GM12864 (cell line): ENCODE measurements around the gene TSPAN10.
A peak's percentile ranks its signal among the peaks of the same experiment; 100 is the strongest.

ENCODE experiments used
- DNase-seq: peaks from one replicate; pipeline ENCODE4 v3.0.0-alpha.2; 2011; ENCODE audit warnings: low read depth
- H3K4me3 ChIP-seq: 2 replicates; pipeline ENCODE4 v1.5.1; 2011; ENCODE audit warnings: mild to moderate bottlenecking, low read depth, low read length, control low read depth
- CTCF ChIP-seq: IDR thresholded peaks from 2 replicates; pipeline ENCODE4 v1.5.1; 2011; ENCODE audit warnings: low read depth, mild to moderate bottlenecking, moderate library complexity, low read length, control low read depth, inconsistent platforms; ENCODE audit errors: missing control alignments

Gene TSPAN10

DNA sequence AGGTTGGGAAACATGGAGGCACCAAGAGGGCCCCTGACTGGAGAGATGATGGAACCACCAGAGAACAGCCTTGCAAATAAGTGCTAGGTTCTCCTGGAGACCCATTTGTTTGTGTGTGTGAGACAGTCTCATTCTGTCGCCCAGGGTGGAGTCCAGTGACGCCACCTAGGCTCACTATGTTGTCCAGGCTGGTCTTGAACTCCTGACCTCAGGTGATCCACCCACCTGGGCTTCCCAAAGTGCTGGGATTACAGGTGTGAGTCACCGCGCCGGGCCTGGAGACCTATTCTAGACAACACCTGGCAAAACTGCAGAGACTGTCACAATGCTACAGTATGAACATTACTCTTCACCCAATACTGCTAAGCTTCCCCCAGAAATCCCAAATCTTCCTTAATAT lies 1.6 kb upstream of the TSPAN10 start:
- H3K4me3 ChIP-seq, result peak overlapping the region; percentile 89
- DNase-seq, result no peak
- no peak for TF ChIP-seq CTCF

DNA sequence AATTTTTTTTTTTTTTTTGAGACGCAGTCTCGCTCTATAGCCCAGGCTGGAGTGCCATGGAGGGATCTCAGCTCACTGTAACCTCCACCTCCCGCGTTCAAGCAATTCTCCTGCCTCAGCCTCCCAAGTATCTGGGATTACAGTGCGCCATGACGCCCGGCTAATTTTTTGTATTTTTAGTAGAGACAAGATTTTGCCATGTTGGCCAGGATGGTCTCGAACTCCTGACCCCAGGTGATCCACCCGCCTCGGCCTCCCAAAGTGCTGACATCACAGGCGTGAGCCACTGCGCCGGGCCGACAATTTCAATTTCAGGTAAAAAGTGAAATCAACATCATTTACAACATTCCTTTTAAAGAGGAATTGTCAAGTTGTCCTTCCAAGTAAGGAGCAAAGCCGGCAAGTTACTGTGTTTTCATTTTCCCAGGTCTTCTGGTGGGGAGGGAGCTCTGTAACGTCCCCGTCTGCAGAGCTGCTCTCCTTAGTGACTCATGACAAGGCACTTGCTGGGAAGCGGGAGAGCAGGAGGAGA lies 957 bp upstream of the TSPAN10 start:
- H3K4me3 ChIP-seq, result peak overlapping the region; percentile 89
- no peak for DNase-seq
- TF ChIP-seq CTCF, result no peak

GRCh38 chr17:81638683-81639082 lies 1.7 kb downstream of the TSPAN10 start:
- no peak overlapping the region for H3K4me3 ChIP-seq
- no peak for TF ChIP-seq CTCF
- no peak for DNase-seq

DNA sequence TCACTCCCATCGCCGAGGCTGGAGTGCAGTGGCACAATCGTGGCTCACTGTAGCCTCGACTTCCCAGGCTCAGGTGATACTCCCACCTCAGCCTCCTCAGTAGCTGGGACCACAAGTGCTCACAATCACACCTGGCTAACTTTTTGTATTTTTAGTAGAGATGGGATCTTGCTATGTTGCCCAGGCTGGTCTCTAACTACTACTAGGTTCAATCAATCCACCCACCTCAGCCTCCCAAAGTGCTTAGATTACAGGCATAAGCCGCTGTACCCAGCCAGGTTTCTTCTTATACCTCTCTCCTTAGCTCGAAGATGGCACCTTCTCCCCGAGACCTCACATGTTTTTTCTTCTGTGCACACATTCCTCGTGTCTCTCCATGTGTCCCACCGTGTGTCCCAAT lies 3.0 kb downstream of the TSPAN10 start:
- no peak for TF ChIP-seq CTCF
- no peak for DNase-seq
- H3K4me3 ChIP-seq, result no peak overlapping the region

DNA sequence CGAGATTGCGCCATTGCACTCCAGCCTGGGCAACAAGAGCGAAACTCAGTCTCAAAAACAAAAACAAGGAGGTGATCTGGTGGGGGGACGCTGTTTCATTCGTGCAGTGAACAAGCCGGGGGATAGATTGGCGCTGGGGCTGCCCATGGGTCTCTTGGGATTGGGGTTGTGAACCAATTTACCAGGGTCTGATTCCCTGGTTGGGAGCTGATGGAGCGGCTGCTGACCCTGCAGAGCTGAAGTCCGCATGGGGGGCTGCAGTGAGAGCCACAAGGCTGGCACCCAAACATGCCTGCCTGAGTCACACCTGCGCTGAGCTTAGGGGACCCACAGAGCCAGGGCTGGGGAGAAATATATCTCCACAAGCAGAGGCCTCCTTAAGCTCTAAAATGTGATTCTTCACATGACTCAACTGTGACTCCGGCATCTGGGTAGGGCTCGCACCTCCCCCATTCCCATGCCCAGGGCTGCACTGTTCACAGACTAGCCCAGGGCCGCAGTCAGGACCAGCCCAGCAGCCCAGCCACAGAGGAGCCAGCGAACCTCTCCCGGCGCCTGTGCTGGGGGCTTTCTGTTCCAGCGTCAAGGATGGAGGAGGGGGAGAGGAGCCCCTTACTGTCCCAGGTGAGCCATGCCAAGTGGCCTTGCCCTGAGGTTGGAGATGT lies 5.0 kb downstream of the TSPAN10 start:
- no peak overlapping the region for H3K4me3 ChIP-seq
- no peak for DNase-seq
- no peak for TF ChIP-seq CTCF

DNA sequence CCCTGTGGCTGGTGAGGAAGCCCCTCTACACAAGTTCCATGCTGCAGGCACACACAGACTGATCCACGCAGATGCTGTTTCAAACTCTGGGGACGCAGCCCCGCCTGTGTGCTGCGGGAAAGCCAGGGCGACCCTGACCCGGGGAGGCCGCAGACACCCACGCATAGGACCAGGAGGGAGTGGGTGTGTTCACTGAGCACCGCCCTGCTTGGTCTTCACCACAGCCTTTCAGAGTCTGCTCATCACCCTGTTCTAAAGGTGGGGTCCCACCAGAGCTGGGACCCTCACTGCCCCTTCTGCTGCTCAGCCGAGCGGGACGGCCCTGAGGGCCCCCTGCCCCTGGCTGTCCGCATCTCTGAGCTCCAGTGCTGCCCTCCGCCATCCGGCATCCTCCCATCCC lies 7.5 kb downstream of the TSPAN10 start:
- no peak overlapping the region for H3K4me3 ChIP-seq
- no peak for TF ChIP-seq CTCF
- no peak for DNase-seq
